Peyer's patch (tissue), 4 donors: Measurements from ENCODE around the gene LIN9.

ENCODE experiments used
- POLR2A ChIP-seq, 2 donors: fragments of 450-650 bp; IDR thresholded peaks; one replicate each; pipeline ENCODE4 v1.5.1; 2017; ENCODE audit warnings: antibody characterized with exemption in 2 of 2, mild to moderate bottlenecking in 2 of 2, moderate library complexity in 2 of 2
- TF ChIP-seq, protein P1 (sequence below), 6 experiments: fragments of 450-650 bp in 4 of 6; fragments of 200-600 bp in 2 of 6; sonication (generic) in 1 of 6; IDR thresholded peaks; one replicate each; pipeline ENCODE4 v1.5.1; 2017 to 2019; ENCODE audit warnings: antibody characterized with exemption in 6 of 6, mild to moderate bottlenecking in 3 of 6, moderate library complexity in 1 of 6

DNA sequence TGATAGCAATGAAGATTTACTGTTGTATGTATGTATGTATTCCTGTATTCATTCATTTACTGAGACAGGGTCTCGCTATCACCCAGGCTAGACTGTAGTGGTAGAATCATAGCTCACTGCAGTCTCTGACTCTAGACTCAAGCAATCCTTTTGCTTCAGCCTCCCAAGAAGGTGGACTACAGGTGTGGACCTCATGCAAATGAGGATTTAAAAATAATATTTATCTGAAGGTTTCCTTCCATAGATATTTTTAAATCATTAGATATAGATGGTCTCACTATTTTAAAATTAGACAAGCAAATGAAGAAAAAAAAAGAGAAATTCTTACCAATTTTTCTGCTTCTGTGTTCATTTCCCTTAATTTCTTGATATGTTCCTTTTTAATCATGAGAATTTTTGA lies 58.5 kb downstream of the LIN9 start:
- TF ChIP-seq POLR2A (IDR thresholded peaks at IDR 0.05), result no peak
- TF ChIP-seq, protein P1, sequence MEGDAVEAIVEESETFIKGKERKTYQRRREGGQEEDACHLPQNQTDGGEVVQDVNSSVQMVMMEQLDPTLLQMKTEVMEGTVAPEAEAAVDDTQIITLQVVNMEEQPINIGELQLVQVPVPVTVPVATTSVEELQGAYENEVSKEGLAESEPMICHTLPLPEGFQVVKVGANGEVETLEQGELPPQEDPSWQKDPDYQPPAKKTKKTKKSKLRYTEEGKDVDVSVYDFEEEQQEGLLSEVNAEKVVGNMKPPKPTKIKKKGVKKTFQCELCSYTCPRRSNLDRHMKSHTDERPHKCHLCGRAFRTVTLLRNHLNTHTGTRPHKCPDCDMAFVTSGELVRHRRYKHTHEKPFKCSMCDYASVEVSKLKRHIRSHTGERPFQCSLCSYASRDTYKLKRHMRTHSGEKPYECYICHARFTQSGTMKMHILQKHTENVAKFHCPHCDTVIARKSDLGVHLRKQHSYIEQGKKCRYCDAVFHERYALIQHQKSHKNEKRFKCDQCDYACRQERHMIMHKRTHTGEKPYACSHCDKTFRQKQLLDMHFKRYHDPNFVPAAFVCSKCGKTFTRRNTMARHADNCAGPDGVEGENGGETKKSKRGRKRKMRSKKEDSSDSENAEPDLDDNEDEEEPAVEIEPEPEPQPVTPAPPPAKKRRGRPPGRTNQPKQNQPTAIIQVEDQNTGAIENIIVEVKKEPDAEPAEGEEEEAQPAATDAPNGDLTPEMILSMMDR (IDR thresholded peaks at IDR 0.05), result no peak
